Small intestine (tissue), 7 donors: ENCODE data around the gene LRP1-AS. TPM values are rescaled to one million over a fixed set of nuclear protein-coding genes. Genes with fewer than 3 reads are reported as not detected.

ENCODE experiments used
- DNase-seq, 2 donors: peaks; one replicate each; pipeline versions ENCODE4 v3.0.0 to v3.0.0-alpha.2; 2013
- FAIRE-seq: peaks from 2 replicates; lab custom pipeline; 2012; peaks lifted over from hg19 to GRCh38; lab: Jason Lieb, UNC
- H3K27ac ChIP-seq, 3 donors: one replicate each; pipeline ENCODE4 v1.5.1; 2013; ENCODE audit warnings: low read length in 2 of 3, mild to moderate bottlenecking in 2 of 3, control low read depth in 1 of 3, inconsistent platforms in 1 of 3, low read depth in 1 of 3, moderate library complexity in 1 of 3
- H3K27me3 ChIP-seq, 3 donors: one replicate each; pipeline ENCODE4 v1.6.1; 2013; ENCODE audit warnings: low read length in 3 of 3, inconsistent platforms in 1 of 3; ENCODE audit not compliant: control insufficient read depth in 3 of 3, insufficient read depth in 3 of 3
- H3K36me3 ChIP-seq, 3 donors: one replicate each; pipeline ENCODE4 v1.6.1; 2013; ENCODE audit warnings: low read length in 3 of 3, inconsistent platforms in 1 of 3, low read depth in 1 of 3, mild to moderate bottlenecking in 1 of 3, moderate library complexity in 1 of 3; ENCODE audit not compliant: control insufficient read depth in 3 of 3, insufficient read depth in 2 of 3
- H3K4me1 ChIP-seq, 3 donors: one replicate each; pipeline ENCODE4 v1.6.1; 2013; ENCODE audit warnings: low read length in 2 of 3, inconsistent platforms in 1 of 3, low read depth in 1 of 3, mild to moderate bottlenecking in 1 of 3, moderate library complexity in 1 of 3; ENCODE audit not compliant: control insufficient read depth in 3 of 3, insufficient read depth in 2 of 3
- H3K4me3 ChIP-seq, 3 donors: one replicate each; pipeline ENCODE4 v1.5.1; 2013; ENCODE audit warnings: low read length in 3 of 3, control low read depth in 1 of 3, inconsistent platforms in 1 of 3, low read depth in 1 of 3, mild to moderate bottlenecking in 1 of 3, moderate library complexity in 1 of 3
- H3K9me3 ChIP-seq, 2 donors: one replicate each; pipeline ENCODE4 v1.6.1; 2013; ENCODE audit warnings: low read depth in 1 of 2, low read length in 1 of 2; ENCODE audit not compliant: control insufficient read depth in 2 of 2, insufficient read depth in 1 of 2
- WGBS, 3 donors: extraction: QIAGEN DNeasy Blood & Tissue Kit; methylation state at CpG; one replicate each; pipeline ENCODE4 v1.1.7; 2013; 5-methylcytosine and 5-hydroxymethylcytosine counted together
- polyA plus RNA-seq, 4 donors: library from polyadenylated mRNA; stranded (reverse) in 3 of 4; unstranded in 1 of 4; fragments of 200-250 nt in 3 of 4; fragments of 120-200 nt in 1 of 4; gene quantifications; one replicate each; pipeline versions ENCODE4 v1.2.1 to v1.2.3, GENCODE V29; 2013
- donor health status: healthy with polysubstance abuse.
- donor health status: control.
- donor health status: control.
- donor health status: Bipolar disorder and iron deficiency.
- donor health status: healthy.

LRP1-AS gene
- polyA plus RNA-seq, 4 donors: 0.15 to 1.1 TPM; not detected in 2

DNA sequence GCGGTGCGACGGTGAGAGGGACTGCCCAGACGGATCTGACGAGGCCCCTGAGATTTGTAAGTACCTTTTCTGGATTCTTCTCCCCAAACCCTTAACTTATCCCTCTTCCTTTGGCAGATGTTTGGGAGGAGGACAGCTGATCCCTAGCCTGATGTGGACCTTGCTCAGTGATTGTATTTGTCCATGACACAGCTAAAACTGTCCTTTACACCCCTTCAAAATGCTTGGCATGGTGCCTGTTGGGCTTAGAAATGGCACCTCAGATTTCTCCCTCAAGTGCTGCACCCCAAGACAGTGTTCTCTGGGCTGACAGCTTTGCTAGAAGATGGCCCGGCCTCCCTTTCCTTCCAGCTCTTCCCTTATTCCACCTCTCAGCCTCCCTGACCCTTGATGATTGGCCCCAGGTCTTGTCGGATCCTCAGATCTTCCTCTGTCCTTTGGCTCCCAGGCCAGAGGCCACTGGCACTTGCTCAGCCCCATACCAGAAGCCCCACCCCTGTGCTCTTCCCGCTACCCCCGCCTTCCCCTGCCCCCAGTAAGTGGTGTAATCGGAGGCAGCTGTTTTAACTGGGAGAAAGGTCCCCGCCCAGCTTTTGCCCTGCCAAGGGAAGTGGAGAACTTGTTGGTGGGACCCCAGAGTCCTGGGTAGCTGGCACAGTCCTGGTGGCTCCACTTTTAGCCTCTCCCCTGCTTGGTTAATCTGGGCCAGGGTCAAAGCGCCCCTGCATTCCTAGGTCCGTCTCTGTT lies 8.7 kb downstream of the LRP1-AS start:
- no peaks in the 10 kb centered on the region for H3K9me3 ChIP-seq
- peak; percentile 79 to 91 for DNase-seq
- no peak overlapping the region for H3K4me3 ChIP-seq
- FAIRE-seq: no peak
- peaks cover 2 to 88% (median 4%) of the 10 kb centered on the region in 3 donors for H3K36me3 ChIP-seq
- H3K27me3 ChIP-seq: no peaks in the 10 kb centered on the region
- 23 to 45% (median 36%) methylated on average over 13 of the region's 13 CpGs for WGBS, 3 donors
- H3K27ac ChIP-seq: peak overlapping the region; percentile 14 to 72 (median 53)
- peaks cover 9 to 44% (median 12%) of the 10 kb centered on the region in 3 donors for H3K4me1 ChIP-seq

DNA sequence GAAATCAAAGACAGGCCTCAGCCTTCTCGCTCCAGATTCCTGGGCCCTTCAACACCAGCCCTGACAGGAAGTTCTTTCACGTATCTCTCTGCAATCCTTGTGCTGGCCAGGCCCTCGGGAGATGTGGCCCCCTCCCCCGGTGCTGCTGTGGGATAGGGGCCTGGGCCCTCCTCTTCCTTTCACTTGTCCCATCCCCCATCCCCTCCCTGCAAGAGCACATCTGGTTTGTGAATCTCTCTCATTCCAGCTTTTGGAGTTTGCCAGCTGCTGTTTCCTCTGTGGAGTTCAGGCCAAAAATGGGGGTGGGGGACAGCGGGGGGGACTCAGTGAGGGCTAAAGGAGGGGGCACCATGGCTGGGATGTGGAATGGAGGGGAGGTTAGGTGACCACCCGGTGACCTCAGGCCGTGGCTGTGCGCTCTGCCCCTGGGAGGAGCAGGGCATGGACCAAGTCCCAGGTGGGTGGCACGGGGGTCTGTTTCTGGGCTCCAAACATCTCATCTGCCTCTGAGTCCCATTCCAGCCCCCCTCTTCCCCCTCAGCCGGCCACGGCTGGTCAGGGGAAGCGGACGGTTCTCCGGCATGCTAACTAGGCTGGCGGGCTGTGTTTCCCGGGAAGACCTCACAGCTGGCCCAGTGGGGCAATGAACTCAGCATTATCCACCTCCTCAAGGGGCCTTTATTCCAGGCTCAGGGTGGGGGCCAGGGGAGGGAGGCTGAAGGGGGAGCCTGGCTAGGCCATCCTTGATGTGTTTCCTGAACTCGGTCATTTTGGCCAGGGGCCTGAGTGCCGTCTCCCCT lies 11.7 kb downstream of the LRP1-AS start:
- 53 to 80% (median 79%) methylated on average over 13 to 18 of the region's 18 CpGs for WGBS, 3 donors
- Histone ChIP-seq H3K4me1 (peaks cover 9 to 72% (median 25%) of the 10 kb centered on the region in 3 donors), H3K36me3 (peaks cover 0 to 80% (median 4%) of the 10 kb centered on the region in 3 donors), H3K9me3 (no peaks in the 10 kb centered on the region), H3K27me3 (no peaks in the 10 kb centered on the region), H3K27ac (peak overlapping the region in 2 of 3 donors; percentile 71 to 75), H3K4me3 (no peak overlapping the region)
- FAIRE-seq: no peak
- peak in 1 of 2 donors; percentile 48 for DNase-seq

DNA sequence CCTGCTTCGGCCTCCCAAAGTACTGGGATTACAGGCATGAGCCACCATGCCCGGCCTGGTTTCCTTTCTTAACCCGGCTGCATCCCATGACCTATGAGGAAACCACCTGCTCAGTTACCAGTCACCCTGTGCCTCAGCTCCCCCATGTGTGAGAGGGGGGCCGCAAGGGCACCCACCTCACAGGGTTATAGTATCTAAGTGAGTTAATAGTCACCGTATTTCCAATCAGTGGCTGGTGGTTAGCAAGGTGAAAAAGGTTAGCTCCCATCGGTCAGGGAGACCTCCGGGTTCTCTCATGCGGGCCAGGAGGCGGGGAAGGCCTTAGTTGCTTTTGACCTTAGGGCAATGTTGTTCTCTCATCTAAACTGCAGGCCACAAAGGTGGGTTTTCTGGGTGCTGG lies 12.5 kb downstream of the LRP1-AS start:
- FAIRE-seq: no peak
- Histone ChIP-seq H3K27me3 (no peaks in the 10 kb centered on the region), H3K36me3 (peaks cover 0 to 75% (median 4%) of the 10 kb centered on the region in 3 donors), H3K4me3 (no peak overlapping the region), H3K4me1 (peaks cover 10 to 79% (median 25%) of the 10 kb centered on the region in 3 donors), H3K9me3 (no peaks in the 10 kb centered on the region), H3K27ac (peak overlapping the region in 2 of 3 donors; percentile 71 to 75)
- 80 to 88% (median 84%) methylated on average over 9 of the region's 9 CpGs for WGBS, 3 donors
- no peak for DNase-seq

DNA sequence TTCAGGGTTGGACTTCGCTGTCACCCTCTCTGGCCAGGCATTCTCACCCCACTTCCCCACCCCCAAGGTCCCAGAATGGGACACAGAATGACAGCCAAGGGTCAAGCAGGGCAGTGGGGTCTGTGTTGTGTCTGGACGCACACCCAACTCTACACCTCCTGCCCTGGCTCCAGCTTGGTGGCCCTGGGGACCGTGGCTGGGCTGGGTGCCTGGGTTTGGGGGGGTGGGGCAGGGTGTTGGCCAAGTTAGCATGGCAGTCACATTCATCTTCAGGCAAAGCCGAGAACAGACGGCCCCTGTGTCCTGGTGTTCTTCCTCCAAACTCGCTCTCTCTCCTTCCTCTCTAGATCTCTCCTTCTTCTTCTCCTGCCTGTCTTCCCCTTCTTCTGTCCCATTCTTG lies 13.5 kb downstream of the LRP1-AS start:
- Histone ChIP-seq H3K4me1 (peaks cover 7 to 75% (median 19%) of the 10 kb centered on the region in 3 donors), H3K4me3 (no peak overlapping the region), H3K36me3 (peaks cover 0 to 65% (median 4%) of the 10 kb centered on the region in 3 donors), H3K9me3 (no peaks in the 10 kb centered on the region), H3K27me3 (no peaks in the 10 kb centered on the region), H3K27ac (peak overlapping the region in 2 of 3 donors; percentile 33 to 58)
- FAIRE-seq (no peak), DNase-seq (no peak)
- 54 to 77% (median 63%) methylated on average over 6 of the region's 6 CpGs for WGBS, 3 donors

DNA sequence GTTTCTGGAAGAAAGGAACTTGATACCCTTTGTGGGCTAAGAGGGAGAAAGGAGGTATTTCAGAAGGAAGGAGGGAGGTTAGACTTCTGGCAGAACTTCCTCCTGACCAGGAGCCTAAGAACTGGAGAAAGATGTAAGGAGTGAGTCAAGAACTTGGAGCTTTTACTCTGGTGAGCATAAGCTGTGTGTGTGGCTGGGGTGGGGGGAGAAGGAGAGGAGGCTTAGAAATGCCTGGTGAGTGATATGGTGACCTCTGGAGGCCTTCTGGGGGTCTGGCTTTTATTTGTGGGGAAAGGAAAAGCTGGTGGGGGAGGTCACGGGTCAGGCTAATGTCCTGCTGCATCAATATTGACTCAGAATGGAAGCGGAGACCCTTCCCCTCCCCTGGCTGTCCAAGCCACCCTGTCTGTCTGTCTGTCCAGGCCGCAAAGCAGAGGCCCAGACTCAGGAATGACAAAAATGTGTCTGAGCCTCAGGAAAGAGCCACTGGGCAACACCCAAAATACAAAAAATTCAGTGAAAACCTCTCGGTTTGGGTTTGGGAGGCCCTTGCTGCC lies 14.3 kb downstream of the LRP1-AS start:
- peaks cover 5 to 67% (median 15%) of the 10 kb centered on the region in 3 donors for H3K4me1 ChIP-seq
- no peaks in the 10 kb centered on the region for H3K27me3 ChIP-seq
- H3K36me3 ChIP-seq: peaks cover 0 to 57% (median 4%) of the 10 kb centered on the region in 3 donors
- no peak for FAIRE-seq
- H3K4me3 ChIP-seq: no peak overlapping the region
- H3K27ac ChIP-seq: peak overlapping the region in 2 of 3 donors; percentile 22 to 68
- whole genome bisulfite sequencing, 3 donors: 66 to 91% (median 78%) methylated on average over 4 of the region's 4 CpGs
- H3K9me3 ChIP-seq: no peaks in the 10 kb centered on the region
- DNase-seq: no peak

DNA sequence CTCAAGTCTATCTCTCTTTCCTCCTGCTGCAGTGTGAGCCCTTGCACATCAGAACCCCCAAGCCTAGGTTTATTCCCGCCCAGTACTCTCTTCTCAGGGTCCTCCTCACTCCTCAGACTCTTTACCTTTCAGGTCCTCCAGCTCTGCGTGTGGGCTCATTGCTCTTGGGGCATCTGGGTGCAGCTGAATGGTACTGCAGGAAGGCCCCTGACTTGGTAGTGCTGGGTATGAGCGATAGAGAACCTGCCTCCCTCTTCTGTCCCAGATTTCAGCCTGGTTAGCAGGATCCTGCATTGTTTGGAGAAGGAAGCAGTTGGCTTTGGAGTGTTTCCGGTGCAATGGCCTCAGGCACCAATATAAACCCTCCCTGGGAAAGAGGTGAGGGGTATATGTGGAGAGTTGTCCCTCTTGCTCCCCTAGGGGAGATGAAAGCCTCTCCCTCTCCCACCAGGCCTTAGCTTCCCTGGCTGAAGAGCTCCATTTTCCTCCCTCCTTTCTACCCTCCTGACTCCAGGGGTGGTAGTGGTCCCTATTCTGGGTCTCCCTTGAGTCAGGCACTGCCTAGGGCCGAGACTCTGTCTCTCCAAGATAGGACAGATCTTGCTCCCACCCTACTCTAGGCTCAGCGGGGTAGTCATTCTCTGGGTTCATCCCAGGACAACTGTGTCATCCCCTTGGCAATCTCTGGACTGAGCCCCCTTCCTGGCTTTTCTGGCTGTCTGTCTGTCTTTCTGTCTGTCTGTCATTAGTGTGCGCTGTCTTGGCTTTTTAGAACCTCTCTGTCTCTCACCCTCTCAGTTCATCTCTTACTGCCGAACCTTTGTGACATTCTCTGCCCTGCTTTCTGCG lies 15.3 kb downstream of the LRP1-AS start:
- H3K4me1 ChIP-seq: peaks cover 1 to 59% (median 15%) of the 10 kb centered on the region in 3 donors
- DNase-seq (no peak), FAIRE-seq (no peak)
- H3K9me3 ChIP-seq: no peaks in the 10 kb centered on the region
- H3K27ac ChIP-seq: peak overlapping the region in 1 of 3 donors; percentile 68
- no peak overlapping the region for H3K4me3 ChIP-seq
- 54 to 61% (median 58%) methylated on average over 9 of the region's 9 CpGs for WGBS, 3 donors
- peaks cover 0 to 49% (median 4%) of the 10 kb centered on the region in 3 donors for H3K36me3 ChIP-seq
- H3K27me3 ChIP-seq: no peaks in the 10 kb centered on the region

DNA sequence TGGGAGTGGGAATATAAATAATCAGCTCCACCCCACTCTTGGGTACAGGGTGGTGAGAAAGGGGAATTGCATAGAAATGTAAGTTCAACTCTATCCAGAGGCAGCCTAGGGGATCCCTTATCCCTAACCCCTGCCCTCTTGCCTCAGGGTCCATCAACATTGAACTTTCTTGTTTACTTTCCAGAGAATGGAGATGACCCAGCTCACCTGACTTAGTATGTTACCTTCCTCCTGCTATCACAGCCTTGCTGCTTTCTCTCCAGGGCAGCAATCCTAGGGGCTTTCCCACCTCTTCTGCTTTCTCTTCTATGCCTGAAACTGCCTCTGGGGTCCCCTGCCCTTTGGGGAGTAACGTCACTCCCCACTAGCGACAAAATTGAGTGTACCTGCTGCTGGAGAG lies 16.5 kb downstream of the LRP1-AS start:
- H3K4me3 ChIP-seq: peak overlapping the region in 2 of 3 donors; percentile 76 to 78
- peaks cover 1 to 64% (median 15%) of the 10 kb centered on the region in 3 donors for H3K4me1 ChIP-seq
- DNase-seq: peak; percentile 66 to 72
- H3K27ac ChIP-seq: peak overlapping the region; percentile 3 to 29 (median 17)
- WGBS, 3 donors: 15 to 46% (median 26%) methylated on average over 2 of the region's 2 CpGs
- H3K9me3 ChIP-seq: no peaks in the 10 kb centered on the region
- H3K27me3 ChIP-seq: no peaks in the 10 kb centered on the region
- peaks cover 0 to 42% (median 4%) of the 10 kb centered on the region in 3 donors for H3K36me3 ChIP-seq
- FAIRE-seq: no peak
